Neural cell (in vitro differentiated cells): ENCODE measurements around the gene PMEPA1. TPM values are rescaled to one million over a fixed set of nuclear protein-coding genes. Genes with fewer than 3 reads are reported as not detected.

ENCODE experiments used
- H2AFZ ChIP-seq: fragments of 200-600, 300-800 bp; sonication (generic), shearing (Covaris generic); 2 replicates; pipeline ENCODE4 v1.6.0; 2014; ENCODE audit warnings: low read depth, mild to moderate bottlenecking, antibody characterized with exemption, low read length, moderate library complexity
- H3F3A ChIP-seq: fragments of 200-600 bp; shearing (Covaris generic); 2 replicates; pipeline ENCODE4 v1.6.1; 2016; ENCODE audit warnings: mild to moderate bottlenecking, moderate library complexity, mixed read lengths, antibody characterized with exemption, low read length; ENCODE audit not compliant: insufficient read depth, poor library complexity, severe bottlenecking
- H3K27ac ChIP-seq: fragments of 200-600, 300-800 bp; sonication (generic), shearing (Covaris generic); 2 replicates; pipeline ENCODE4 v1.5.1; 2014; ENCODE audit warnings: mild to moderate bottlenecking, low read length, moderate library complexity
- H3K27me3 ChIP-seq: fragments of 300-800, 200-600 bp; sonication (generic), shearing (Covaris generic); 2 replicates; pipeline ENCODE4 v1.6.0; 2014; ENCODE audit warnings: mild to moderate bottlenecking, low read depth, low read length, moderate library complexity; ENCODE audit not compliant: insufficient read depth
- H3K36me3 ChIP-seq: fragments of 300-800, 200-600 bp; sonication (generic), shearing (Covaris generic); 2 replicates; pipeline ENCODE4 v1.5.1; 2014; ENCODE audit warnings: mild to moderate bottlenecking, antibody characterized with exemption, low read length, moderate library complexity; ENCODE audit not compliant: insufficient read depth
- H3K4me2 ChIP-seq: fragments of 300-800, 200-600 bp; sonication (generic), shearing (Covaris generic); 2 replicates; pipeline ENCODE4 v1.6.0; 2014; ENCODE audit warnings: mild to moderate bottlenecking, low read length
- H3K4me3 ChIP-seq: fragments of 300-800, 200-600 bp; sonication (generic), shearing (Covaris generic); 2 replicates; pipeline ENCODE4 v1.5.1; 2014; ENCODE audit warnings: mild to moderate bottlenecking, low read length, moderate library complexity
- H3K79me2 ChIP-seq: fragments of 200-600 bp; shearing (Covaris generic); replicated peaks from 2 replicates; pipeline ENCODE4 v1.6.0; 2014; ENCODE audit warnings: mild to moderate bottlenecking, low read length, moderate library complexity; ENCODE audit not compliant: insufficient read depth
- H3K9ac ChIP-seq: fragments of 300-800, 200-600 bp; sonication (generic), shearing (Covaris generic); 2 replicates; pipeline ENCODE4 v1.6.1; 2016; ENCODE audit warnings: mild to moderate bottlenecking, low read length, mixed read lengths
- H3K9me2 ChIP-seq: fragments of 200-600 bp; shearing (Covaris generic); 2 replicates; pipeline ENCODE4 v1.6.1; 2016; ENCODE audit warnings: mild to moderate bottlenecking, low read length, mixed read lengths; ENCODE audit not compliant: insufficient read depth
- H3K9me3 ChIP-seq: fragments of 200-600, 300-800 bp; sonication (generic), shearing (Covaris generic); 2 replicates; pipeline ENCODE4 v1.6.1; 2016; ENCODE audit warnings: mild to moderate bottlenecking, mixed run types, low read length, moderate library complexity, mixed read lengths
- H4K20me1 ChIP-seq: fragments of 200-600 bp; shearing (Covaris generic); 2 replicates; pipeline ENCODE4 v1.6.1; 2016; ENCODE audit warnings: mild to moderate bottlenecking, mixed run types; ENCODE audit not compliant: insufficient read depth
- EP300 ChIP-seq: fragments of 450-650 bp; conservative IDR thresholded peaks from 2 replicates; pipeline ENCODE4 v1.6.1; 2014; ENCODE audit warnings: antibody characterized with exemption, mild to moderate bottlenecking, moderate library complexity; ENCODE audit not compliant: poor library complexity, severe bottlenecking
- EZH2 ChIP-seq: fragments of 200-600, 300-800 bp; shearing (Covaris generic), sonication (generic); IDR thresholded peaks from 2 replicates; pipeline ENCODE4 v1.6.1; 2014; ENCODE audit warnings: antibody characterized with exemption, low read length, borderline replicate concordance, mild to moderate bottlenecking; ENCODE audit not compliant: insufficient read depth, poor library complexity, severe bottlenecking
- MXI1 ChIP-seq: fragments of 450-650 bp; conservative IDR thresholded peaks from 2 replicates; pipeline ENCODE4 v1.6.1; 2014; ENCODE audit warnings: antibody characterized with exemption, mild to moderate bottlenecking; ENCODE audit not compliant: poor library complexity, severe bottlenecking
- POLR2AphosphoS5 ChIP-seq: IDR thresholded peaks from 2 replicates; pipeline ENCODE4 v1.6.1; 2012
- RAD21 ChIP-seq: fragments of 450-650 bp; conservative IDR thresholded peaks from 2 replicates; pipeline ENCODE4 v1.6.1; 2014; ENCODE audit warnings: antibody characterized with exemption, mild to moderate bottlenecking, moderate library complexity
- SMC3 ChIP-seq: fragments of 450-650 bp; conservative IDR thresholded peaks from 2 replicates; pipeline ENCODE4 v1.6.1; 2014; ENCODE audit warnings: antibody characterized with exemption, mild to moderate bottlenecking, moderate library complexity; ENCODE audit not compliant: poor library complexity
- TAF1 ChIP-seq: IDR thresholded peaks from 2 replicates; pipeline ENCODE4 v1.6.1; 2012; ENCODE audit warnings: low read depth
- polyA plus RNA-seq: library from polyadenylated mRNA; depleted of rRNA; stranded (reverse); fragments of >200 nt; gene quantifications from 2 replicates; pipeline ENCODE4 v1.2.3, GENCODE V29; 2014
- TF ChIP-seq, protein P1 (sequence below): IDR thresholded peaks from 2 replicates; pipeline ENCODE4 v1.6.1; 2012; ENCODE audit warnings: borderline replicate concordance
- TF ChIP-seq, protein P2 (sequence below): fragments of 450-650 bp; IDR thresholded peaks from 2 replicates; pipeline ENCODE4 v1.5.1; 2014; ENCODE audit warnings: antibody characterized with exemption, mild to moderate bottlenecking, moderate library complexity; ENCODE audit not compliant: poor library complexity, severe bottlenecking

The PMEPA1 gene
- polyA plus RNA-seq, 1 donor from 2014 or later = 5.0 TPM

DNA sequence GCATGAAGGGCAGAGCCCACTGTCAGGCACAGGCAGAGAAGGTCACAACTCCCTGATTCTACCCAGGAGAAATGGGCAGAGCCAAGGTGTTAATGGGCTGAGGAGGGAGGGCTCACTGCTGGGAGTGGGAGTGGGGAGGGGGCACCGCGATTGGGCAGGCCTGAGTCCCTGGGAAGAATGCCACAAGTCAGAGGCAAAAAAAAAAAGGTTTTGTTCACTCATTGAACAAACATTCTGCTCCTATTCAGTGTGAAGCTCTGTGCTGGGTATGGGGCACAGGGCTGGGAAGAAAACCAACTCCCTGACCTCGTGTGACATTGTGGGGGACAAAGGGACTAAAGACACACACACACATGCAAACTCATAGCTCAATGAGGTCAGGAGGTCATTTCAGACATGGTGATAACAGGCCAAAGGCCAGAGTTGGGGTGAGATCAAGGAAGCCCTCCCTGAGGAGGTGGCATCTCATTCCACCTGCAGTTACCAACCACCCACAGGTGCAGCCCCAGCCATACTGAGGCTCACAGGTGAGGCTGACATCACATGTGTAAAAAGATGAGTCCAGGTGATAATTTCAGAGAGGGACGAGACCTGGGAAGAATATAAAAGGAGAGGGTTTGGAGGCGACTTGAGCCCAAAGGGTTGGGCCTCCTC, 3.2 kb upstream of the PMEPA1 start:
- TF ChIP-seq SMC3 (no peak), MXI1 (no peak)
- H3K9ac ChIP-seq = no peak overlapping the region
- no peaks in the 10 kb centered on the region for H3F3A ChIP-seq
- no peak overlapping the region for H2AFZ ChIP-seq
- H3K27me3 ChIP-seq = no peaks in the 10 kb centered on the region
- no peaks in the 10 kb centered on the region for H3K9me3 ChIP-seq
- H3K4me3 ChIP-seq = no peak overlapping the region
- no peaks in the 10 kb centered on the region for H4K20me1 ChIP-seq
- H3K4me2 ChIP-seq = no peak overlapping the region
- no peaks in the 10 kb centered on the region for H3K36me3 ChIP-seq
- H3K27ac ChIP-seq = no peak overlapping the region
- peaks cover 14% of the 10 kb centered on the region for H3K79me2 ChIP-seq
- no peaks in the 10 kb centered on the region for H3K9me2 ChIP-seq

DNA sequence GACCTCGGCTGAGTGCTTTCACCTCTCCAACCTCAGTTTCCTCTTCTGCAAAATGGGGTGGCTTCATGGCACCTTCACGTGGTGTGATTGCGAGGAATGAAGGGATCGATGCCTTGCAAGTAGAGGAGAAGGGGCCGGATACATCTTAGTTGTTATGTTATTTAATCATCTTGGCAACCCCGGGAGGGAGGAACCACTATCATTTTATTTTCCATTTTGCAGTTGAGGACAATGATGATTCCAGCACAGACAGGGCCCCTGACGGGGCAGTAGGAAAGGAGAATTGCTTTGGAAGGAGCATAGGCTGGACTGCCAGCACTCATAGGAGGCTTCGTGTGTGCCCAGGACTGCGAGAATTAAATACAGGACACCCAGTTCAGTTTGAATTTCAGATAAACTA, 2.5 kb upstream of the PMEPA1 start:
- TF ChIP-seq POLR2AphosphoS5 = no peak
- TF ChIP-seq, protein P1, sequence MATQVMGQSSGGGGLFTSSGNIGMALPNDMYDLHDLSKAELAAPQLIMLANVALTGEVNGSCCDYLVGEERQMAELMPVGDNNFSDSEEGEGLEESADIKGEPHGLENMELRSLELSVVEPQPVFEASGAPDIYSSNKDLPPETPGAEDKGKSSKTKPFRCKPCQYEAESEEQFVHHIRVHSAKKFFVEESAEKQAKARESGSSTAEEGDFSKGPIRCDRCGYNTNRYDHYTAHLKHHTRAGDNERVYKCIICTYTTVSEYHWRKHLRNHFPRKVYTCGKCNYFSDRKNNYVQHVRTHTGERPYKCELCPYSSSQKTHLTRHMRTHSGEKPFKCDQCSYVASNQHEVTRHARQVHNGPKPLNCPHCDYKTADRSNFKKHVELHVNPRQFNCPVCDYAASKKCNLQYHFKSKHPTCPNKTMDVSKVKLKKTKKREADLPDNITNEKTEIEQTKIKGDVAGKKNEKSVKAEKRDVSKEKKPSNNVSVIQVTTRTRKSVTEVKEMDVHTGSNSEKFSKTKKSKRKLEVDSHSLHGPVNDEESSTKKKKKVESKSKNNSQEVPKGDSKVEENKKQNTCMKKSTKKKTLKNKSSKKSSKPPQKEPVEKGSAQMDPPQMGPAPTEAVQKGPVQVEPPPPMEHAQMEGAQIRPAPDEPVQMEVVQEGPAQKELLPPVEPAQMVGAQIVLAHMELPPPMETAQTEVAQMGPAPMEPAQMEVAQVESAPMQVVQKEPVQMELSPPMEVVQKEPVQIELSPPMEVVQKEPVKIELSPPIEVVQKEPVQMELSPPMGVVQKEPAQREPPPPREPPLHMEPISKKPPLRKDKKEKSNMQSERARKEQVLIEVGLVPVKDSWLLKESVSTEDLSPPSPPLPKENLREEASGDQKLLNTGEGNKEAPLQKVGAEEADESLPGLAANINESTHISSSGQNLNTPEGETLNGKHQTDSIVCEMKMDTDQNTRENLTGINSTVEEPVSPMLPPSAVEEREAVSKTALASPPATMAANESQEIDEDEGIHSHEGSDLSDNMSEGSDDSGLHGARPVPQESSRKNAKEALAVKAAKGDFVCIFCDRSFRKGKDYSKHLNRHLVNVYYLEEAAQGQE = no peak
- TF ChIP-seq SMC3 = no peak
- TF ChIP-seq EP300 = no peak
- no peak for TF ChIP-seq TAF1
- TF ChIP-seq MXI1 = no peak
- TF ChIP-seq, protein P2, sequence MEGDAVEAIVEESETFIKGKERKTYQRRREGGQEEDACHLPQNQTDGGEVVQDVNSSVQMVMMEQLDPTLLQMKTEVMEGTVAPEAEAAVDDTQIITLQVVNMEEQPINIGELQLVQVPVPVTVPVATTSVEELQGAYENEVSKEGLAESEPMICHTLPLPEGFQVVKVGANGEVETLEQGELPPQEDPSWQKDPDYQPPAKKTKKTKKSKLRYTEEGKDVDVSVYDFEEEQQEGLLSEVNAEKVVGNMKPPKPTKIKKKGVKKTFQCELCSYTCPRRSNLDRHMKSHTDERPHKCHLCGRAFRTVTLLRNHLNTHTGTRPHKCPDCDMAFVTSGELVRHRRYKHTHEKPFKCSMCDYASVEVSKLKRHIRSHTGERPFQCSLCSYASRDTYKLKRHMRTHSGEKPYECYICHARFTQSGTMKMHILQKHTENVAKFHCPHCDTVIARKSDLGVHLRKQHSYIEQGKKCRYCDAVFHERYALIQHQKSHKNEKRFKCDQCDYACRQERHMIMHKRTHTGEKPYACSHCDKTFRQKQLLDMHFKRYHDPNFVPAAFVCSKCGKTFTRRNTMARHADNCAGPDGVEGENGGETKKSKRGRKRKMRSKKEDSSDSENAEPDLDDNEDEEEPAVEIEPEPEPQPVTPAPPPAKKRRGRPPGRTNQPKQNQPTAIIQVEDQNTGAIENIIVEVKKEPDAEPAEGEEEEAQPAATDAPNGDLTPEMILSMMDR = no peak
- no peak for TF ChIP-seq EZH2
- TF ChIP-seq RAD21 = no peak
- no peak overlapping the region for H3K9ac ChIP-seq
- no peaks in the 10 kb centered on the region for H3K27me3 ChIP-seq
- H4K20me1 ChIP-seq = no peaks in the 10 kb centered on the region
- no peak overlapping the region for H3K4me3 ChIP-seq
- H3K9me3 ChIP-seq = no peaks in the 10 kb centered on the region
- H3K27ac ChIP-seq = no peak overlapping the region
- H3K36me3 ChIP-seq = no peaks in the 10 kb centered on the region
- H2AFZ ChIP-seq = no peak overlapping the region
- no peaks in the 10 kb centered on the region for H3K9me2 ChIP-seq
- no peak overlapping the region for H3K4me2 ChIP-seq
- no peaks in the 10 kb centered on the region for H3F3A ChIP-seq
- H3K79me2 ChIP-seq = peaks cover 19% of the 10 kb centered on the region
